OCI-LY1 (cell line): ENCODE measurements around the gene PSEN1.

Experiments
- EZH2 ChIP-seq: fragments of 200-600 bp; sonication (generic), shearing (Covaris generic); IDR thresholded peaks from 2 replicates; pipeline ENCODE4 v1.8.0; 2017; ENCODE audit warnings: borderline replicate concordance, mixed run types, mild to moderate bottlenecking, antibody characterized with exemption, low read length, moderate library complexity, mixed read lengths
- TF ChIP-seq, protein P1 (sequence below): fragments of 200-600 bp; sonication (generic), shearing (Covaris generic); IDR thresholded peaks from 2 replicates; pipeline ENCODE4 v1.5.1; 2017; ENCODE audit warnings: mild to moderate bottlenecking, antibody characterized with exemption, low read length, moderate library complexity, mixed read lengths

DNA sequence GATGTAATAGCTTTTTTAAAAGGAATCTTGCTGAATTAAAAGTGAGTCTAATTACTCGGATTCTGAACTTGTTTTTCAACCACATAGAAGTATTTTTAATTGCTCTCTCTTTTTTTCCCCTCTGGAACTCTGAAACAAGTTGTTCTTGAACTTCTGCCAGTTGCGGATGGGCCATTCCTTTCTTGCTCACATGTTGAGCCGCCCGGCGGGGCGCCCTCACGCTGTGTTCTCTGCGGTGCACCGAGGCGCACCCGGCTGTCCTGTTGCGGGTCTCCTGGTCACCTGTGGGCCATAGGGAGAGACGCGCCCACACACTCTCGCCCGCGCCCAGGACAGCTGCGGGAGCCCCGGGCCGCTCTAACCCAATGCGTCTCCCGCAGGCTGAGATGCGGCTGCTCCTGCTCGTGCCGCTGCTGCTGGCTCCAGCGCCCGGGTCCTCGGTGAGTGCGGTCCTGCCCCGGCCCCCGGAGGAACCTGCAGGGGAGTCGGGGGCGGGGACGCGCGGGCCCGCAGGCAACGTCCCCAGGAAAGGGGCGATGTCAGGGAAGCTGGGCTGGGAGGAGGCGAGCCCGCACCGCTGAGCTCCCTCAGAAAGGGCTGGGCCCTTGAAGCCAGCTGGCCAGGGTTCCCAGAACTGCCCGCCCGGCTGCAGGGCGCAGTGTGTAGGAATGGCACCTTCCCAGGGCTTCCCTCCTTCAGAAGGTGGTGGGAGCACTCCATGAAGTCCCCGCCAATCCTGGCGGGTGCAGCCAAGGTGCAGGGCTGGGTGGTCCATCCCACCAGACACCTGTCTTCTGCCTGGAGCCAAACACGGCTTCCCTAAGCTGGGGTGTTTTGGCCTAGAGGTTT is 103.3 kb downstream of the PSEN1 start:
- TF ChIP-seq, protein P1, sequence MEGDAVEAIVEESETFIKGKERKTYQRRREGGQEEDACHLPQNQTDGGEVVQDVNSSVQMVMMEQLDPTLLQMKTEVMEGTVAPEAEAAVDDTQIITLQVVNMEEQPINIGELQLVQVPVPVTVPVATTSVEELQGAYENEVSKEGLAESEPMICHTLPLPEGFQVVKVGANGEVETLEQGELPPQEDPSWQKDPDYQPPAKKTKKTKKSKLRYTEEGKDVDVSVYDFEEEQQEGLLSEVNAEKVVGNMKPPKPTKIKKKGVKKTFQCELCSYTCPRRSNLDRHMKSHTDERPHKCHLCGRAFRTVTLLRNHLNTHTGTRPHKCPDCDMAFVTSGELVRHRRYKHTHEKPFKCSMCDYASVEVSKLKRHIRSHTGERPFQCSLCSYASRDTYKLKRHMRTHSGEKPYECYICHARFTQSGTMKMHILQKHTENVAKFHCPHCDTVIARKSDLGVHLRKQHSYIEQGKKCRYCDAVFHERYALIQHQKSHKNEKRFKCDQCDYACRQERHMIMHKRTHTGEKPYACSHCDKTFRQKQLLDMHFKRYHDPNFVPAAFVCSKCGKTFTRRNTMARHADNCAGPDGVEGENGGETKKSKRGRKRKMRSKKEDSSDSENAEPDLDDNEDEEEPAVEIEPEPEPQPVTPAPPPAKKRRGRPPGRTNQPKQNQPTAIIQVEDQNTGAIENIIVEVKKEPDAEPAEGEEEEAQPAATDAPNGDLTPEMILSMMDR, result no peak
- TF ChIP-seq EZH2, result no peak
